Activated CD8-positive, alpha-beta T cell treated with anti-CD3 and anti-CD28 coated beads, Interleukin-2, amount 10 ng/mL, durations not matched to agents 7 days and 5 days (primary cell): ENCODE results near the gene PTPRR. TPM values are rescaled to one million over a fixed set of nuclear protein-coding genes. Genes with fewer than 3 reads are reported as not detected.

Experiments
- ATAC-seq: fragments of 150-1000 bp; cut with Tn5 transposase; one replicate; pipeline ENCODE4 v1.10.0; 2021; ENCODE audit warnings: moderate library complexity
- CTCF ChIA-PET: fragments of 350-600 bp; sonication (Branson Sonifier 250); formaldehyde crosslinking; loops from one replicate; lab custom pipeline; 2021; ENCODE audit warnings: antibody characterized with exemption; lab: Charles Lee
- POLR2A ChIA-PET: fragments of 350-600 bp; sonication (Branson Sonifier 250); formaldehyde crosslinking; loops from one replicate; lab custom pipeline; 2021; ENCODE audit warnings: antibody characterized with exemption; lab: Charles Lee
- DNase-seq: peaks from one replicate; pipeline ENCODE4 v3.0.0-alpha.2; 2020
- H3K27ac Mint-ChIP-seq: one replicate; pipeline ENCODE4 v1.8.0; 2021; ENCODE audit warnings: mild to moderate bottlenecking, mixed read lengths
- H3K27me3 Mint-ChIP-seq: one replicate; pipeline ENCODE4 v1.8.0; 2021; ENCODE audit warnings: low read depth, mixed read lengths
- H3K36me3 Mint-ChIP-seq: one replicate; pipeline ENCODE4 v1.8.0; 2021; ENCODE audit warnings: low read depth, mixed read lengths
- H3K4me1 Mint-ChIP-seq: one replicate; pipeline ENCODE4 v1.8.0; 2021; ENCODE audit warnings: low read depth, mixed read lengths
- H3K4me3 Mint-ChIP-seq: one replicate; pipeline ENCODE4 v1.8.0; 2021; ENCODE audit warnings: mild to moderate bottlenecking, mixed read lengths
- H3K9me3 Mint-ChIP-seq: one replicate; pipeline ENCODE4 v1.8.0; 2022; ENCODE audit warnings: mixed read lengths; ENCODE audit not compliant: insufficient read depth
- total RNA-seq, 2 experiments: library from RNA; stranded (reverse); gene quantifications; one replicate each; pipeline ENCODE4 v1.2.3, GENCODE V29; 2021

The PTPRR gene
- total RNA-seq, 2 experiments from 2014 or later: not detected

DNA sequence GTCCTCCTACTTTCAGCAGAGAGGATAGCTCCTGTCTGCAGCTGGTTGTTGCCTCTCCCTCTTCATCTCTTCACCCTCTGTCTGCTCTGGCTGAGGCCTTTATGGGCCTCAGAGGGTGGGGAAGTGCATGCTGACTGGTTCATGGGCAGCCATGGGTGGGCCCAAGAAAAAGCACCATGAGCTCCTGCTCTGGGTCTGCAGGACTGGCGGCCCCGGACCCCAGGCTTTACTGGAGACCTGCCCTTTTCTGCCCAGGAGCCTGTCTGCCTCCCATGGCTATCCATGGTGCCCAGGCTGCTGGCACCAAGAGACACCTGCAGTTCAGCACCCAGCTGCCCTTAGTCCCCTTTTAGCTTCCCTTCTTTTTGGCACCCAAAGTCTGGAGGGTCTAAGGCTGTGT, 137.1 kb downstream of the PTPRR start:
- ChIA-PET CTCF (no interaction called here), POLR2A (no interaction called here)
- H3K27me3 Mint-ChIP-seq: no peaks in the 10 kb centered on the region
- no peak overlapping the region for H3K4me3 Mint-ChIP-seq
- ATAC-seq: no peak
- H3K9me3 Mint-ChIP-seq: peaks cover 3% of the 10 kb centered on the region
- H3K27ac Mint-ChIP-seq: no peak overlapping the region
- DNase-seq: no peak
- no peaks in the 10 kb centered on the region for H3K4me1 Mint-ChIP-seq
- H3K36me3 Mint-ChIP-seq: no peaks in the 10 kb centered on the region

DNA sequence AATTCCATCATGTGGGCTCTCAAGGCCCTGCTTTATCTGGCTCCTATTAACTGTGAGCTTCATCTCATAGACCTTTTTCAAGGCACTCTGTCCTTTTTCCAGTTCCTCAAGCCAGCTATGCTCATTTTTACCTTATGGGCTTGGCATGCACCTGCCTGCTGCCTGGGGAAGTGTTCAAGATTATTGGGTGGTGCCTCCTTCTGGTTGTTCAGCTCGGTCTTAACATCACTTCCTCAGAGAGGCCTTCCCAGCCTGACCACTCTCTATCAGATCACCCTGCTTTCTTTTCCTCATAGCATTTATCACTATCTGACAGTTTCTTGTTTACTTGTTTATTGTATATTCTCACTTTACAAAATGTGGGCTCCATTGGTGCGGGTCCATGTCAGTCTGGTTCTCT, 141.3 kb downstream of the PTPRR start:
- Mint-ChIP-seq H3K4me1 (no peaks in the 10 kb centered on the region), H3K27me3 (no peaks in the 10 kb centered on the region), H3K36me3 (no peaks in the 10 kb centered on the region), H3K4me3 (no peak overlapping the region), H3K9me3 (peaks cover 3% of the 10 kb centered on the region), H3K27ac (no peak overlapping the region)
- DNase-seq (no peak), ATAC-seq (no peak)
- ChIA-PET CTCF (no interaction called here), POLR2A (no interaction called here)

DNA sequence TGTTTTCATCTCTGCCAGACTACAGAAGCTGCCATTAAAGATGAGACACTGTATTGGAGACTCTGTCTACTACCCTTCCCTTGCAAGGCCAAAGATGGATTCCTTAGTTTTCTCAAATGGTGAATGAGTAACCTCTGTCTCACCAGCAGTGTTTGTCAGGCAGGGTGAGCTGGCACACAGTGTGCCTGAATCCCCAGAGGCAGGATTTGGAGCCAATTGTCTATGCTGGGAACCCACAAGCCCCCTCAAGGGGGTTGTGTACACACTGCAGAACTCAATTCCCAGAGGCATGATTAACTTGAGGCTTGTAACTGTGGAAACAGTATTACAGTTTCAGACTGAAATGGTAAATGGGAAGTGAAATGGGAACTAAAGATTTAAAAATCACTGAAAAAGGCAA, 146.5 kb downstream of the PTPRR start:
- no peak for ATAC-seq
- H3K36me3 Mint-ChIP-seq: no peaks in the 10 kb centered on the region
- no peak overlapping the region for H3K4me3 Mint-ChIP-seq
- no peaks in the 10 kb centered on the region for H3K4me1 Mint-ChIP-seq
- DNase-seq: no peak
- no peaks in the 10 kb centered on the region for H3K9me3 Mint-ChIP-seq
- ChIA-PET CTCF (no interaction called here), POLR2A (no interaction called here)
- no peaks in the 10 kb centered on the region for H3K27me3 Mint-ChIP-seq
- H3K27ac Mint-ChIP-seq: no peak overlapping the region

DNA sequence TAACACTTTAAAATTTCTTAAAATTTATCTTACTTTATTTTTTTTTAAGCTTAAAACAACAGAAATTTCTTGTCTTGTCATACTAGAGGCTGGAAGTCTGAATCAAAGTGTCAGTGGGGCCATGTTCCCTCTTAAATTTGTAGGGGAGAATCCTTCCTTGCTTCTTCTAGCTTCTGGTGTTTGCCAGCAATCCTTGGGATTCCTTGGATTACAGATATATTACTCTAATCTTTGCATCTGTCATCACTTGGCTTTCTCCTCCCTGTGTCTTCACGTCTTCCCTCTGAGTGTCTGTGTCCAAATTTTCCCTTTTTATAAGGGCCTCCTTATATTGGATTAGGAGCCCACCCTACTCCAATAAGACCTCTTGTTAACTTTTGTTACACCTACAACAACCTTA, 147.7 kb downstream of the PTPRR start:
- Mint-ChIP-seq H3K9me3 (no peaks in the 10 kb centered on the region), H3K4me3 (no peak overlapping the region), H3K27ac (no peak overlapping the region), H3K4me1 (no peaks in the 10 kb centered on the region), H3K36me3 (no peaks in the 10 kb centered on the region), H3K27me3 (no peaks in the 10 kb centered on the region)
- no peak for ATAC-seq
- POLR2A ChIA-PET: no interaction called here
- CTCF ChIA-PET: no interaction called here
- DNase-seq: no peak

DNA sequence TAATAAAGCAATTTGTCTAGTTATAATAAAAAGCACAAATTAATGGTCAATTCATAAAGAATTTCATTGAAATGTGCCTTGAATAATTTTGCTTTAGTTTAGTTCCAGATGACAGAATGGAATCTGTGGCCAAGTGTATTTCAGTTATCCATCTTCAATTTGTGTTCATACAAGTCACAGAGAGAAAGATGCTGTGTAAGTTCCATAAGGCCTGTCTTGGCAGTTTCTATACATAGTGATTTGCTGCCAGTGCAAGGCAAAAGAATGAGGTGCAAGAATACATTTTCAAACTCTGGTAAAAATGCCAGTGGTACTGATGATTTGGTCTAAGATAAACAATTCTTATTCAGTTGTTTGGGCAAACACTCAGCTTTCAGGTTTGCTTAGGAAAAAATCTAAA, 149.0 kb downstream of the PTPRR start:
- POLR2A ChIA-PET: no interaction called here
- H3K27ac Mint-ChIP-seq: no peak overlapping the region

DNA sequence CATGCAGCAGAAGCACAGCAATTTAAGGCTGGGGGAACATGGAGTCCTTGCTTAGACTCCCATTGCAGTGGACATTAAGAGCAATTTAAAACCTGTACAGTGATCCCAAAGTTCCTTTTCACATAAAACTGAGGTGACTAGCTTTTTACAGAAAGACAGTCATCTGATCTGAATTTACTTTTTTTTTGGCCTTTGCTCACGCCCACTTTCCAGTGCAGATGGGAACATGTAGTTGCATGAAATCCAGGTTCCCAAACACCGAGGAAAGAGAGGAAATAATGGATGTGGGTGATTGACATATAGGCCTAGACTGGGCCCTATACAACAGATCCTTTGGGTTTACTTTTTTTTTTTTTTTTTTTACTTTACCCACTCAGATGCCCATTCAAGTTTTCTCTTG, 156.9 kb downstream of the PTPRR start:
- H3K36me3 Mint-ChIP-seq: no peaks in the 10 kb centered on the region
- ChIA-PET POLR2A (no interaction called here), CTCF (no interaction called here)
- ATAC-seq (no peak), DNase-seq (no peak)
- H3K4me1 Mint-ChIP-seq: no peaks in the 10 kb centered on the region
- H3K4me3 Mint-ChIP-seq: no peak overlapping the region
- H3K9me3 Mint-ChIP-seq: no peaks in the 10 kb centered on the region
- no peaks in the 10 kb centered on the region for H3K27me3 Mint-ChIP-seq
- no peak overlapping the region for H3K27ac Mint-ChIP-seq

More for the DNA sequence above, 149.0 kb downstream of the PTPRR start:
- Mint-ChIP-seq H3K36me3 (no peaks in the 10 kb centered on the region), H3K27me3 (no peaks in the 10 kb centered on the region), H3K9me3 (no peaks in the 10 kb centered on the region), H3K4me3 (no peak overlapping the region), H3K4me1 (no peaks in the 10 kb centered on the region)
- CTCF ChIA-PET: no interaction called here
- ATAC-seq (no peak), DNase-seq (no peak)

DNA sequence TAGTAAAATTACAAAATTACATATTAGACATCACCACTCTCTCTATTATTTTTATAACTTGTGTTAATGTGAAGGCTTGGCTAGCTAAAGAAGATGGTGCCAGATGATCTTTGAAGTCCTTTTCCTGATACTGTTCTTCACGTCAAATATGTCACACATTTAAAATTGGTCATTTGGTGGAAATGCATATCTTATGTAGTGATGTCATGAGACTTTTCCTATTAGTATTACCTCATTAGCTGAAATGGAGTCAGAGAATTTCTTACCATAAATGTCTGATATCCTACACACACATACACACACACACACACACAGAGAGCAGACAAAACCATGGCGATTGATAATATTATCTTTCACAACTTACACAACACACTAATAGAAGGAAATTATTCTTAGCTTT, 158.5 kb downstream of the PTPRR start:
- Mint-ChIP-seq H3K4me3 (no peak overlapping the region), H3K27me3 (no peaks in the 10 kb centered on the region), H3K9me3 (no peaks in the 10 kb centered on the region), H3K27ac (no peak overlapping the region), H3K36me3 (no peaks in the 10 kb centered on the region), H3K4me1 (no peaks in the 10 kb centered on the region)
- POLR2A ChIA-PET: no interaction called here
- no peak for DNase-seq
- CTCF ChIA-PET: no interaction called here
- ATAC-seq: no peak

DNA sequence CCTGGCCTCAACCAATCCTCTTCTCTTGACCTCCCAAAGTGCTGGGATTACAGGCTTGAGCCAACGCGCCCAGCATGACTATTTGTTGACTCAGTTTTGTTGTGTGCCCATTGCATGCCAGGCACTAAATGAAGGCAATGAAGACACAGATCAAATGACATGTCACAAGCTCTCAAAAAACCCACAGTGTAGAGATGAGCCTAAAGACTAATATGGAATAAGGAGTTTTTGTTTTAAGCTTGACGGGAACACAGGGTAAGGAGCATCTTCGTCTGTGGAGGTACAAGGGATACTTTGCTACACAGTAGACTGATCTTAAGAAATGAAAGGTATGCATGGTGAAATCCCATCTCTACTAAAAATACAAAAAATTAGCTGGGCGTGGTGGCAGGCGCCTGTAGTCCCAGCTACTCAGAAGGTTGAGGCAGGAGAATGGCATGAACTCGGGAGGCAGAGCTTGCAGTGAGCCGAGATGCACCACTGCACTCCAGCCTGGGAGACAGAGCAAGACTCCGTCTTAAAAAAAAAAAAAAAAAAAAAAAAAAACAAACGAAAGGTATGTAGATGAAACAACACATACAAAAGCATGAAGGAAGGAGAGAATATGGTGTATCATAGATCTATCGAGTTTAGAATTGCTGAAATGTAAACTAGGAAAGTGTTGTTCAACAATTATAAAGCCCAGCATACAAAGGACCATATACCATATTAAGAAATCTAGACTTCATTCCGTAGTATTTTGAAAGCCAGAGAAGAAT, 161.2 kb downstream of the PTPRR start:
- H3K36me3 Mint-ChIP-seq: no peaks in the 10 kb centered on the region
- ChIA-PET CTCF (no interaction called here), POLR2A (interaction anchor here (0.6 kb wide), 1 partner anchor 494 kb away, joined by 3 read pairs; no protein-coding TSS in a partner anchor)
- no peaks in the 10 kb centered on the region for H3K27me3 Mint-ChIP-seq
- ATAC-seq (no peak), DNase-seq (no peak)
- H3K4me3 Mint-ChIP-seq: no peak overlapping the region
- H3K27ac Mint-ChIP-seq: no peak overlapping the region
- no peaks in the 10 kb centered on the region for H3K9me3 Mint-ChIP-seq
- no peaks in the 10 kb centered on the region for H3K4me1 Mint-ChIP-seq

DNA sequence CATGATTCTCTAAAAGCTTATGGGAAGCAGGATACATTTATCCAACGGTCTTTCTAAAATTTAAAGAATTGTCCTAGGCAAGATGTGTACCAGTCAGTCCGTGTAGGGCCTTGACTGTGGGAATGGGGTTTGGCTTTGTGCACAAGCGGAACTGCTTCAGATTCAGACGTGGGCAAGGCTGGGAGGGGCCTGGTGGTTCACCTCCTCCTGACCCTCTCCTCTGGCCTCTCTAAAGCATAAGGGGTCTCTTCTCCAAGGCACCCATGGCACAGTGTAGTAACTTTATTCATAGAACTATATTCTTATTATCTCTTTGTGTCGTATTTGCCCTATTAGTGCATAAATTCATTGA, 162.1 kb downstream of the PTPRR start:
- Mint-ChIP-seq H3K4me3 (no peak overlapping the region), H3K27me3 (no peaks in the 10 kb centered on the region), H3K9me3 (no peaks in the 10 kb centered on the region), H3K27ac (no peak overlapping the region), H3K36me3 (no peaks in the 10 kb centered on the region), H3K4me1 (no peaks in the 10 kb centered on the region)
- DNase-seq (no peak), ATAC-seq (no peak)
- ChIA-PET CTCF (no interaction called here), POLR2A (no interaction called here)

DNA sequence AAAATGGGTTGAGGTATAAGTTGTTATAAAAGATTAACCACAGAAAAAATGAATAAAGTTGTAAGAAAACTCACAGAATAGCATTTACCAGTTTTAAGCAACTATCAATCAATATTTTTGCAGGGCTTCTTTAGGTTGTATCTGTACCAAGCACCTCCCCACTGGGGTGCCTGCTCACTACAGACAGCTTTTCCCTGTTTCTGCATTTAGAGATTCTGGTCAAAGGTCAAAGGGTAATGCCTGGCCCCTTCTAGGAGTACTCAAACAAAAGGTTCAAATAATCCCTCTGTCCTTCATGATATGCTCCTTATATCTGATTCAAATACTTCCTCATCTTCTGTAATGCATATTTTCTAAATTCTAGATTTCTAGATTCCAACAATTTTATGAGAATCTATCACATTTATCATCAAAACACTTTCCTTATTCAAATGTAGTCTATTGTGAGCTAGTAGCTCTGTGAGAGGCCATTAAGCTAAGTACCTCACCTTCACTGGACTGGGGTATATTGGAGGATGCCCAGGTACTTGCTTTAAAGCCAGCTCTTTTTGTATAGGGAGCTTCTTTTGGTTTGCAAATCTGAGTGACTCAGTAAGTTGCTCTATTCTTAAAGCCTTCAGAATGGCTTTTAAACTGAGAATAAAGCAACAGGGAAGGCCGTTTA, 162.6 kb downstream of the PTPRR start:
- no peak overlapping the region for H3K4me3 Mint-ChIP-seq
- DNase-seq (no peak), ATAC-seq (no peak)
- H3K36me3 Mint-ChIP-seq: no peaks in the 10 kb centered on the region
- ChIA-PET POLR2A (no interaction called here), CTCF (no interaction called here)
- H3K27me3 Mint-ChIP-seq: no peaks in the 10 kb centered on the region
- no peaks in the 10 kb centered on the region for H3K9me3 Mint-ChIP-seq
- H3K4me1 Mint-ChIP-seq: no peaks in the 10 kb centered on the region
- H3K27ac Mint-ChIP-seq: no peak overlapping the region

DNA sequence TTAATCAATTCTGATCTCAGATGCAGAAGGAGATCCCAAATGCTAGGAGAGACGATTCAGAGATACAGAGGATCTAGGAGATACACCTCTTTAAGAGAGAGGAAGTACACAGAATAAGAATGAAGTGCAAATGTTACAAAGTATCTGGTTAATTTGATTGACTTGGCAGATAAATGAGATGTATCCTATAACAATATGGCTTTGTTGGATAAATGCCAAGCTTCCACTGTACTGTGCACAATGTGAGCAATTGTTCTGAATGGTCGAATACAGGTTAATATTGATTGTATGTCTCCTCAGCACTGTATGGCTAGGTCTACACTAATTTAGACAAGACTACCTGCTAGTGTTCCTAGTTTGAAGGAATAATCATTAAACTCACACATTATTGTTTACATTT, 163.7 kb downstream of the PTPRR start:
- DNase-seq (no peak), ATAC-seq (no peak)
- no peaks in the 10 kb centered on the region for H3K4me1 Mint-ChIP-seq
- POLR2A ChIA-PET: no interaction called here
- H3K9me3 Mint-ChIP-seq: no peaks in the 10 kb centered on the region
- no peaks in the 10 kb centered on the region for H3K36me3 Mint-ChIP-seq
- H3K27me3 Mint-ChIP-seq: no peaks in the 10 kb centered on the region
- H3K27ac Mint-ChIP-seq: no peak overlapping the region
- no peak overlapping the region for H3K4me3 Mint-ChIP-seq
- CTCF ChIA-PET: no interaction called here

DNA sequence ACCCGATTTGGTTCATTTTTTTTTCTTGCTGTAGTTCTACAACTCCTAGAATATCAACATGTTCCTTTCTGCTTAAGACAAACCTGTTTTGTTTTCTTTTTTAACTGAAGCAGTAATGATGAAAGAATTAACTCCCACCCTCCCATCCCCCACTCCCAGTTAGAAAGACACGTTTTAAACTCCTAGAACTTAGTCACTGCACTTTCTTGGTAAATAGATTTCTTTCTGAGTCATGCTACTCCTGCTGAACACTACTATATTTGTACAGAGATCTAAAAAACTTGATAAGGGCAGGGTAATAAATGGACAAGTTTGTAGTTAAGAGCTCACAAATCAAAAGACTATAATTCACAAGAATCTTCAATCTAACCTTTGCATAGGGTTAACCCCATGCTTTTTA, 164.4 kb downstream of the PTPRR start:
- DNase-seq (no peak), ATAC-seq (no peak)
- Mint-ChIP-seq H3K9me3 (no peaks in the 10 kb centered on the region), H3K27me3 (peaks cover 2% of the 10 kb centered on the region), H3K4me3 (no peak overlapping the region), H3K27ac (no peak overlapping the region), H3K4me1 (no peaks in the 10 kb centered on the region), H3K36me3 (no peaks in the 10 kb centered on the region)
- POLR2A ChIA-PET: interaction anchor here (0.7 kb wide), 1 partner anchor 815 kb away, joined by 3 read pairs; no protein-coding TSS in a partner anchor
- CTCF ChIA-PET: no interaction called here
